Left lobe of liver (tissue), 2 donors: ENCODE results near the gene CALCR. TPM values are rescaled to one million over a fixed set of nuclear protein-coding genes. Genes with fewer than 3 reads are reported as not detected.
A peak's percentile ranks its signal among the peaks of the same experiment; 100 is the strongest.
"Not testable (repeated sequence)": the region's sequence is repeated elsewhere in the genome, so short reads cannot be mapped to it uniquely, and the experiment has no call there.

Experiments
- ATAC-seq: fragments of 200-7000 bp; cut with Tn5 transposase; one replicate; pipeline ENCODE4 v1.9.1; 2020; ENCODE audit warnings: mild to moderate bottlenecking, moderate library complexity
- DNase-seq: peaks from one replicate; pipeline ENCODE4 v3.0.0-alpha.2; 2020; ENCODE audit warnings: low spot score
- total RNA-seq: library from RNA; stranded (reverse); gene quantifications from one replicate; pipeline ENCODE4 v1.2.1, GENCODE V29; 2021
- donor health status: DM: no; HTN: no; CAD: no; lungs with moderate emphysema.
- donor health status: DM: no; HTN: yes; CAD: no.

CALCR gene
- not detected for total RNA-seq

DNA sequence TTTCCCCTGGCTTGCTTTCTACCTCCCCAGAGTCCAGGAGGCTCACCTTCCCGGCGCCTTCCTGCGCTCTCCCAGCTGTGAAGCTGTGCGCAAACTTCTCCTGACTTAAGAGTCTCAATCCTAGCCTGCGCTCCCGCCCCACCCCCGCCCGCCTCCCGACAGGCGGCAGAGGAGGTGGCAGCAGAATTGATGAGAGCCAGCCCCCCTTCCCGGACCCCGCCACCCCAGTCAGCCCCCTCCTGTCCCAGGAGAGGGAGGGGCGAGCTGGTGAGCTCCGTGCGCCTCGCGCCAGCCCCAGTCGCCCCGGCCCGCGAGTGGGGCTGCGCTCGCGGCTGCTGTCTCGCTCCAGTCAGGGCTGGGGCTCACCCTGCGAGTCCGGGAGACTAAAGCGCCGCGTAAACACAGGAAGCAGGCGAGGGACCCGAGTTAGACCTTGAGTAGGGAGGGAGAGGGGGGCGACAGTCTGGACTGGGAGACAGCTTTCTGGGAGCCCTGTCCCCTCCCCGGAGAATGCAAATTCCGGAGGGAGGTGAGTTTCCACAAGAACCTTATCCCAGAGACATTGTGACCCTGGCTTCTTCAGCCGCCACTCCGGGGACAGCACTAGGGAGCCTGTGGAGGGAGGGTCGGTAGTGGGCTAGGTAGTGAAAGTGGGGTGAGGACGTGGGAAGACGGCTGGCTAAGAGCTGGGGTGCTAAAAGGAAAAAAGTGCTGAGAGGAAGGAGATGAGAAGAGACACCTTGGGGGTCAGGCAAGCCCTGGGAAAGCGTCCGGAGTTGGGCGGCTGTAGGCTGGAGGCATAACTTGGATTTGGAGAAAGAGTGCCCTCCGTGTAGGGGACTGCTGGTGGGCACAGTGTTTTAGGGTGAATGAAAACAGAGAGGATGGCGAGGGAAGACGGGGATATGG, at the start of gene CALCR:
Gene CALCR (minus strand): TSS at position 79 of the 909 bp plus-strand sequence. CDS start 87,743 bp downstream, outside the sequence.
- DNase-seq (no peak), ATAC-seq (peak; percentile 33)

DNA sequence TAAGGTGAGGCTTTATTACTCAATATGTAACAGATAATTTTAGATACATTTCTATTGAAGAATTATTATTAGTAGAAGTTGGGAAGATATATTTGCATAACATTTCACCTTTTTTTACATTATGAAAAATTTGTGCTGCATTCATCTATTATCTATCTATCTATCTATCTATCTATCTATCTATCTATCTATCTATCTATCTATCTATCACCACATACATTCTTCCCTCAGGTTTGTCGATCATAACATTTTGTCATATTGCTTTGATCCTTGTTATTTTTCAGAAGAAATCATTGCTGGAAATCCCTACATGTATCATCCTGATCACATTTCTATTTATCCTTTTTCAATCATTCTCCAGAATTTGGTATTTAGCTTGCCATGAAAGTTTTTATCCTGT, 49.3 kb upstream of the CALCR start:
- DNase-seq (no peak), ATAC-seq (no peak)

DNA sequence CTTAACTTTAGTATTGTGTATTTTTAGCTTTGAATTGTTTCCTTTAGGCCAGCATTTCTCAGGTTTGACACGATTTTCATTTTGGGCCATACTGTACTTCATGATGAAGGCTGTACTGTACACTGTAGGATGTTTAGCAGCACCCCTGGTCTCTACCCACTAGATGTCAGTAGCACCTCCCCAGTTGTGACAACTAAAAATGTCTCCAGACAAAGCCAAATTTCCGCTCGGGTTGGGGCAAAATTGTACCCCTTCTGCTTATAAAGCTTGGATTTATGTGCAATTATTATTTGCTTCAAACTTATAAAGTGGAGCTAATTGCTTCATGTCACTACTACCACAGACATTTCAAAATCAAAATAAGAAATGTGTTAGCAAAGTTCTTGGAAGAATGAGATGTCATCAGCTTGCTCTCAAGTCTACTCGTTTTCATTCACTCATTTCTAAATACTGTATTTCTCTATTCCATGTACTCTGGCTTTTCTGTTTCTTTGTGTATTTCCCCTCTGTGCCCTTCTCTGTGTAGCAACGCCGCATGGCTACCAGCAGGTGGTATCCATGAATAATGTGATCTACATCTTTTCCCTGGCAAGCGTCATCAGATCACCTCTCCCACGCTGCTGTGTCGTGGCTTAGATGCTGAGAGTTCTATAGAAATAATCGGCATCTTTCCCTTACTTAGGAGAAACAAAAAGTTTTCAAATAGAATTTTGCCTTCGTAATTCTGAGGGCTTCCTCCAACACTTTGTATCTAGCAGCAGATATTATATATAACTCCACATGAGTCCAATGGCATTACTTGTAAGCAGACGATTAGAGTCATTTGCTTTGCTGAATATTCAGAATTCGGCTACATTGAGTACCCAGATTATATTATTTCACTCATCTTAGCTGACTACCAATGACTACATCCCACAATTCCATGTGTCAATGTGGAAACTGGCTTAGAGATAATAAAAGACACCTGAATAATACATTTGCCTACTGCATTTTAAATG, 47.8 kb upstream of the CALCR start:
- no peak for DNase-seq
- ATAC-seq, result peak; percentile 72

DNA sequence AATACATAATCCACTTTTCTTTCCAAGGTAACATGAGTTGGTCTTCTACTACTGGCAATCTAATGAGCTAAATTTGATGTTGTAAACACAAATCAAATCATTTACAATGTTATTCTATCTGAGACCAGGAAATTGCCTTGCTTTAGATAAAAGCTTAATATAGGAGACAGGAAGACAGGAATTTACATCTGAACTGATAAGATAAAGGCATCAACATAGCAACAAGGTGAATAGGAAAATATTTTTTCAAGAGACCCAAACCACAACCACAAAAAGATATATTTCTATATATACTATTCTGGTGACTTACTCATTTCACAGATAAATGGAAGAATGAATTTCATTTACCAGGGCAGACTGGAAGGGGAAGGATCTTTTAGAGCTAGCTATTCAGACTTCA, 46.3 kb upstream of the CALCR start:
- DNase-seq (no peak), ATAC-seq (no peak)

DNA sequence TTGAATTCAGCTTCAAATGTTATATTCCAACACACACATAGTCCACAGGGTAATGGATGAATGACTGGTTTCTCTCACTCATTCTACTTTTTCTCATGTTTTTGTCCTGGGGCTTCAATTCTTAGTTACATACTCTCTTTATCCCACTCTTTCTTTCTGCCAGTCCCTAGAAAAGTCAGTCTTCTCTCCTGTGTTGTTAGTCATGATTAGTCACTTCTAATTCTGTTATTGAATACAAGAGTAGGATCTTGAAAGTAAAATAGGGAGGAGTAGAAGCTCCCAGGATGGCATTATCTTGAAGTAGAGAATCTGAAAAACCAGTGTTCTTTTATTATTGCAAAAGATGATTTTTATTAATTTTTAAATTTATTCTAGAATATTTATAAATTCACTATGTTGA, 45.5 kb upstream of the CALCR start:
- ATAC-seq (no peak), DNase-seq (no peak)

DNA sequence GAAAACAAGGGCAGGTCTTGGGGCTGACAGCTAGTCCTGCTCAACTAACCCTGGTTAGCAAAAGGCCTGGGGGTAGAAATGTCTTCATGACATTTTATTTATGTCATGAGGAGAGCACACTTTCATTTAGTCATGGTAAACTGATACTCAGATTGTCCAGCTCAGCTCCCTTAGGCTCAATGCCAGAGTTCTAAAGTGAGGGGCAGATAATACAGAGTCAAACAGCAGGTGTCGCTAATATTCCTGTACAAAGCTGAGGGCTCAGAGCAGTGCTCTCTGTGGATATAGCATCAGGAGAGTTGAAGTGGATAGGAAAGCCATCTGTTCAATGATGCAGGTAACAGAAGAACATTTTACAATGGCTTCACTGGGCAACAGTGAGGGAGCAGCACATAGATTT, 26.8 kb upstream of the CALCR start:
- ATAC-seq (no peak), DNase-seq (no peak)

DNA sequence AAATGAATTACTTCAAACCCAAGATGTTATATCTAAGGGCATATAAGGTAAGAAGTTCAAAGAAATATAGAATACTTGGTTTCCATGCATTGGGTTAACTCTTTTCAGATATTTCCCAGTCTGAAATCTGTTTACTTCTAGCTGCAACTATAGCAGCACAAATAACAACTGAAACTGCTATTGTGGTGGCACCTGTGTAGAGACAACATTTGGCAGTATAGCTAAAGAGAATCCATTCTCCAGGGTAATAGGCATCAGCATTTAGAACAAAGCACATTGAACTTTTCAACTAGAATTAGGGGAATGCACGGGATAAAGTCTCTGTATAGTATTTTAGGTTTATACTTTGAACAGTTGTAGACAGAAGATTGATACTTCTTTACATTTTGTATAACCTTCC, 19.7 kb upstream of the CALCR start:
- DNase-seq (no peak), ATAC-seq (no peak)

DNA sequence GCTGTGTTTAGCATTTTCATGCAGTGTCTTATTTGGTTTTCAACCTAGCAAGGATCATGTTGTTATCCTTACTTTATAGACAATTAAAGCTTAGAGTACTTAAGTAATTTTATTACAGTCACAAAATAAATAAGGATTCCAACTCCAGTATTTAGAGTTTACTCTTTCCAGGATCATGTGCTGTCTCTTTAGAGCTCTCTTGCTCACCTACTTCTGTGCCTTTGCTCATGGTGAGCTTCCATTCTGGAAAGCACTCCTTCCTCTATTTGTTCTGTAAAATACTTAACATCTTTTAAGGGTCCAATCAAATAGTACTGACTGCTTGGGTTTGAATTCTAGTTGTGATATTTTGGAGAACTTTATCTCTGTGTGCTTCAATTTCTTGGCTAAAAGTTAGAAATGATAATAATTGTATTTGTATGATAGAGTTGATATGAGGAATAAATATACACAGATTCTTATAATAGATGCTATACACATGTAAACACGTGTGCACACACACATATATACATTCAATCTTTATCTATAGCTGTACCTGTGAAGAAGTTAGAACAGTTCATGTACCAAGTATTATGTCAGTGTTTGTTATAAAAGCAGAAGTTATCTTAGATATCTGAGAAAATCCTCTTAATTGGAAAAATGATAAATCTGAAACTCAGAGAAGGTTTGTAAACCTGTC, 18.2 kb upstream of the CALCR start:
- no peak for ATAC-seq

DNA sequence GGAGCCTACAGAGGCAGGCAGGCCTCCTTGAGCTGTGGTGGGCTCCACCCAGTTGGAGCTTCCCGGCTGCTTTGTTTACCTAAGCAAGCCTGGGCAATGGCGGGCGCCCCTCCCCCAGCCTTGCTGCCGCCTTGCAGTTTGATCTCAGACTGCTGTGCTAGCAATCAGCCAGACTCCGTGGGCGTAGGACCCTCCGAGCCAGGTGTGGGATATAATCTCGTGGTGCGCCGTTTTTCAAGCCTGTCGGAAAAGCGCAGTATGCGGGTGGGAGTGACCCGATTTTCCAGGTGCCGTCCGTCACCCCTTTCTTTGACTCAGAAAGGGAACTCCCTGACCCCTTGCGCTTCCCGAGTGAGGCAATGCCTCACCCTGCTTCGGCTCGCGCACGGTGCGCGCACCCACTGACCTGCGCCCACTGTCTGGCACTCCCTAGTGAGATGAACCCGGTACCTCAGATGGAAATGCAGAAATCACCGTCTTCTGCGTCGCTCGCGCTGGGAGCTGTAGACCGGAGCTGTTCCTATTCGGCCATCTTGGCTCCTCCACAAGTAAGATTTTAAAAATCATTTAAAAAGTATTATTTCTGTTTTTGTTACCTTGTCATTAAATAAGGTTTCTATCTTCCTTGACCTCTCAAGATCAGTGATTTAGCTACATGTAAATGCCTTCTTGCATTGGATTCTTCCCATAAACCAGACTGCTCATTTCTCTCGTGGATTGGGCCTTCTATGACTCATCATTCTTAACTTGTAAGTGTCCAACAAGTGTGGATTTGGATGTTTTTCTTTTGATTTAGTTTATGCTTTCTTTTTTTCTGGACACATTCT, 16.9 kb upstream of the CALCR start:
- not testable (repeated sequence) for DNase-seq, ATAC-seq

More for the DNA sequence above, 18.2 kb upstream of the CALCR start:
- no peak for DNase-seq

DNA sequence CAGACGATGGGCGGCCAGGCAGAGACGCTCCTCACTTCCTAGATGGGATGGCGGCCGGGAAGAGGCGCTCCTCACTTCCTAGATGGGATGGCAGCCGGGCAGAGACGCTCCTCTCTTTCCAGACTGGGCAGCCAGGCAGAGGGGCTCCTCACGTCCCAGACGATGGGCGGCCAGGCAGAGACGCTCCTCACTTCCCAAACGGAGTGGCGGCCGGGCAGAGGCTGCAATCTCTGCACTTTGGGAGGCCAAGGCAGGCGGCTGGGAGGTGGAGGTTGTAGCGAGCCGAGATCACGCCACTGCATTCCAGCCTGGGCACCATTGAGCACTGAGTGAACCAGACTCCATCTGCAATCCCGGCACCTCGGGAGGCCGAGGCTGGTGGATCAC, 11.9 kb upstream of the CALCR start:
- not testable (repeated sequence) for ATAC-seq, DNase-seq

DNA sequence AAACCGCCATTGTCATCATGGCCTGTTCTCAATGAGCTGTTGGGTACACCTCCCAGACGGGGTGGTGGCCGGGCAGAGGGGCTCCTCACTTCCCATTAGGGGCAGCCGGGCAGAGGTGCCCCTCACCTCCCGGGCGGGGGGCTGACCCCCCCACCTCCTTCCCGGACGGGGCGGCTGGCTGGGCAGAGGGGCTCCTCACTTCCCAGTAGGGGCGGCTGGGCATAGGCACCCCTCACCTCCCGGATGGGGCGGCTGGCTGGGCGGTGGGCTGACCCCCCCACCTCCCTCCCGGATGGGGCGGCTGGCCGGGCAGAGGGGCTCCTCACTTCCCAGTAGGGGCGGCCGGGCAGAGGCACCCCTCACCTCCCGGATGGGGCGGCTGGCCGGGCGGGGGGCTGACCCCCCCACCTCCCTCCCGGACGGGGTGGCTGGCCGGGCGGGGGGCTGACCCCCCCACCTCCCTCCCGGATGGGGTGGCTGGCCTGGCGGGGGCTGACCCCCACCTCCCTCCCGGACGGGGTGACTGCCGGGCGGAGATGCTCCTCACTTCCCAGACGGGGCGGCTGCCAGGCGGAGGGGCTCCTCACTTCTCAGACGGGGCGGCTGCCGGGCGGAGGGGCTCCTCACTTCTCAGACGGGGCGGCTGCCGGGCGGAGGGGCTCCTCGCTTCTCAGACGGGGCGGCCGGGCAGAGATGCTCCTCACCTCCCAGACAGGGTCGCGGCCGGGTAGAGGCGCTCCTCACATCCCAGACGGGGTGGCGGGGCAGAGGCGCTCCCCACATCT, 11.4 kb upstream of the CALCR start:
- ATAC-seq, DNase-seq: not testable (repeated sequence)

DNA sequence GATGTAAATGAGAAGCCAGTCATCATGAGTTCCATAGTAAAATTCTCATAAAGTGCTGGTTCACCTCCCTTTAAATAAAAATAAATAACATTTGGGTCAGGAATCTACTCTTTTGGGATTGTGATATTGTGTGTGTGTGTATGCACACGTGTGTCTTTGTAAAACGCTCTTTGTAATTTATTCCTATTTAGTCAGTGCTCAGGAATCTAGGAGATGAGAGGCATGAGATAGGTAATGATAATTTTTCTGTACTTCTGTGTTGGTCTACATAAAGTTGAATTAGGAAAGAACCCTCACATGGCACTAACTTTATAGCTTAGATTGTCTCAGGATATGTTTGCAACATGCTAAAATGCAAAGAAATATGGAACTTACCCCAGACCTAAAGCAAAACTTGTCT, 4.9 kb upstream of the CALCR start:
- no peak for DNase-seq
- ATAC-seq, result no peak

DNA sequence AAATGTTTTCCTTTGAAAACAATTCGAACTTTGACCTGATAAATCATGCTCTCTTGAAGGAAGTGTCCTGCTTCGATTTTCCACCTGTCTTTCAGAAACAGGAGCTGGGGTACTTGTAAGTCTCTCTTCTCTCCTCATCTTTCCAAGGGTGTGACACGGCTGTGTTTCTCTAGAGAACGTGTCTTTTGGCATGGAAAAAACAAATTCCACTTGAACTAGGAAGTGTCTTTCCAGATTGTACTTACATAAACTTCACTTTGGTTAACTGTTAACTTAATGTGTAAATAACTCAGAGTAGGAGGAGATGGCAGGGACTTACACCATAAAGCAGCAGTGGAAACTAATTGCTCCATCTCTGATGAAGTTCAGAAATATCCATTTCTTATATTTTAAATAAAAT, 4.2 kb upstream of the CALCR start:
- ATAC-seq (peak; percentile 93), DNase-seq (no peak)

DNA sequence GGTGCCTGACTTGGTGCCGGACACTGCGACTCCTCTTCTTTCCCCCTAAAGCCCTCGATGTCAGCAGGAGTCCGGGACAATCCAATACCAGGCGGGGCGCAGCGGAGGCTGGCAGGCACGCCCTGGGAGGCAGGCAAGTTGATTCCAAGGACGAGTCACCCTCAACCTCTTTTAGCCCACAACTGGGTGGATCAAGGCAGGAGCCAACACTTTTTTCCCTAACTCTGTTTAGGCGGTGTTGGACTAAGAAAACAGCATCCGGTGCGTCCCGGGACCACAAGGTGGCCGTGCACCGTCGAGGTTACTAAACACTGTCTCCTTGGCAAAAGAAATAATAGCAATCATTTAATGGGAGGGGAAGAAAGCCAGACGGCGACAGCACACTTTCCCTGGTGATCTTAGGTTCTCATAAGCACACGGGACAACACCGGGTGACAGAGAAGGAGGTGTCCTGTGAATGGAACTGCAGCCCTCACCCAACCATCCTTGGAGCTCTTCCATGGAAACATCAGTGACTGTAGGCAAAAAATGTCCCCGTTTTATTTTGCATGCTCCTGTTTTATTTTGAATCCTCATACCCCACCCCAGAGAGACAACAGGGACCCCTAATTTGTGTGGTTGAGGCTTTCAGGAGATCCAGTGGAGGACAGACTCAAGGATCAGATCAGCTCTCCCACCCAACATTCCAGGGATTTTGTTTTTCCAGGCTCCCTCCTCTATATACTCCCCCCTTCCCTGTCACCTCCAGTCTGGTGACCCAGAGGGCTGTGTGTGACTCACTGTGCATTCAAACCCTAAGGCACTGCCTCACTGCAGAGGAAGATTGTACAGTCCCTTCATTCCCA, 1.3 kb upstream of the CALCR start:
- DNase-seq (no peak), ATAC-seq (no peak)

DNA sequence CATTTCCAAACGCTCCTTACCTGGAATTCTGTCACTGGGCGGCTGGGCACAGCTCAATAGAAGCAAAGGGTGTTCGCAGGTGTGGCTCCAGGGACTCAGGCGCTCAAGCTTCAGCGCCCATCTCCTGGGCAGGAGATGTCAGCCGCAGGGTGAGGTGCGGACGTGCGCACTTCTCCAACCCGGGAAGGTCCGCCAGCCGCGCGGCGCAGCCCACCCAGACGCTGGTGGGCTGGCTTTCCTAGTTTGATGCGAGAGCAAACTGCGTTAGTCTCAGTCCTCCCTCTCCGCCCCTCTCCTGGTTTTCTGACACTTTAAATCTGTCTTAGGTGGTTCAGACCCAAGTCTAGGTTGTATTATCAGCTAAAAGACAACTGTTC, 267 bp downstream of the CALCR start:
- DNase-seq (no peak), ATAC-seq (no peak)

DNA sequence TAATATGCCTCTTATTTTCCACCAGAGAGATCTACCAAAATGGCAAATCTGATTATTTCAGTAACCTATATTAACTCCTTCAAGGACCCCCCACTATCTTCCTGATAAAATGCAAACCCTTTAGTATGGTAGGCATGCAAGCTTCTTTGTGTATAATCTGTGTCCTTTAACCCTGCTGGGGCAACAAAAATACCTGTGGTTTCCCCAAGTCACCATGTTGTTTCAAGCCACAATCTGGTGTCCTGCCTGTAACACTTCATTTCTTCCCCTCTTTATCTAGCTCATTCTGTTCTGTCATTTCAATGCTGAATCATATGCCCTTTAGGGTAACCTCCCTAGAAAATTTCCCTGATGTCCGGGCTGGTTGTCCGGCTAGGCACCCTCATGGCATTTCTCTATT, 5.3 kb downstream of the CALCR start:
- no peak for ATAC-seq
- no peak for DNase-seq

DNA sequence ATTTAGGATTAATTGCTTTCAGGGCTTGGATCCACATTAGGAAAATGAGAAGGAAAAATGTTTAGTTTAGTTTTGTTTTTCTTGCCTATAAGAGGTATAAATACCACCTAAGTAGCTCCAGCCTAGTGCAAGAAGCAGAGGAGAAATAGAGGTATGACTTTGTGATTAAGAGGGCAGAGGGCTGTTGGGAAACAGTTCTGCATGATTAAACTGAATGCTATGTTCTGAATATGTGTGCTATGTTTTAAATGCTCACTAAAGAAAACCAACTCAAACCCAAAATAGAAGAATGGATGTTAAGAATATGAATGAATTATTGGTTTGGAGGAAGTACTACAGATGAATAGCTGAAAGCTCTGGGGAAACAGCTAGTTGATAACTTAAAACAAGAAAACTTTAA, 7.6 kb downstream of the CALCR start:
- no peak for ATAC-seq
- DNase-seq, result no peak

DNA sequence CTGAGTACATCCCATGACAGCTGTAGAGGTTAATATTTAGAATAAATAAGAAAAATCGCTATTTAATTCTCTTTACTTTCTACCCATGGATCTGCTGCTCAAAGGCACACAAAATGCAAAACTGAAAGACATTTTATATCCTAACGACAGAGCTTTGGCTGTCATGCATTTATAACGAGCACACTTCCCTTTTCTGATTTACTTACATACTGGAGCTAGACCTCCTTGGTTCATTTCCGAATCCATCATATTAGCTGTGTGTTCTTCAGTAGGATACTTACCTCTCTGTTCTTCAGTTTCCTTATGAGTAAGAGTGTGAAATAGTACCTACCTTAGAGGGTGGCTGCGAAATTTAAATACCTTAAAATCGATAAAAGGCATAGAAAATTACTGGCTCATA, 10.9 kb downstream of the CALCR start:
- ATAC-seq (no peak), DNase-seq (no peak)
